ENCODE measurements around the gene TRIM31.

DNA sequence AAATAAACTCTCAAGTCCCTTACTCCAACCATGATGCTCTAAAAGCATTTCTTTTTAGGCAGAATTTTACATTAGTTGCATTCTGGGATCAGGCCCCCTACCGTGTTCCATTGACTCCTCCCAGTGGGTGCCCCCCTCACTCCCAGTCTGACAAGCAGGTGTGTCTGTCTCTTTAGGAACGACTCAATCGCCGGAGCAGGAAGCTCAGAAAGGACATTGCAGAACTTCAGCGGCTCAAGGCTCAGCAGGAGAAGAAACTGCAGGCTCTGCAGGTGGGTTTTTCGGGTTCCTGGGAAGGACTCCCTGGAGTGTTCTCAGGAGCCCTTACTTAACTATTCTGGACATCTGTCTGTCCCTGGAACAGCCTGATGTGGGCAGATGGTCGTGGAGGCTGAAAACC lies 32.9 kb upstream of the TRIM31 start:
- TF ChIP-seq, protein P1, sequence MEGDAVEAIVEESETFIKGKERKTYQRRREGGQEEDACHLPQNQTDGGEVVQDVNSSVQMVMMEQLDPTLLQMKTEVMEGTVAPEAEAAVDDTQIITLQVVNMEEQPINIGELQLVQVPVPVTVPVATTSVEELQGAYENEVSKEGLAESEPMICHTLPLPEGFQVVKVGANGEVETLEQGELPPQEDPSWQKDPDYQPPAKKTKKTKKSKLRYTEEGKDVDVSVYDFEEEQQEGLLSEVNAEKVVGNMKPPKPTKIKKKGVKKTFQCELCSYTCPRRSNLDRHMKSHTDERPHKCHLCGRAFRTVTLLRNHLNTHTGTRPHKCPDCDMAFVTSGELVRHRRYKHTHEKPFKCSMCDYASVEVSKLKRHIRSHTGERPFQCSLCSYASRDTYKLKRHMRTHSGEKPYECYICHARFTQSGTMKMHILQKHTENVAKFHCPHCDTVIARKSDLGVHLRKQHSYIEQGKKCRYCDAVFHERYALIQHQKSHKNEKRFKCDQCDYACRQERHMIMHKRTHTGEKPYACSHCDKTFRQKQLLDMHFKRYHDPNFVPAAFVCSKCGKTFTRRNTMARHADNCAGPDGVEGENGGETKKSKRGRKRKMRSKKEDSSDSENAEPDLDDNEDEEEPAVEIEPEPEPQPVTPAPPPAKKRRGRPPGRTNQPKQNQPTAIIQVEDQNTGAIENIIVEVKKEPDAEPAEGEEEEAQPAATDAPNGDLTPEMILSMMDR (IDR thresholded peaks at IDR 0.05; ENCODE audit: low read length) = no peak
- no peak for TF ChIP-seq EZH2phosphoT487 (IDR thresholded peaks at IDR 0.05; ENCODE audit: low read length)
